NCI-H1436 treated with DMSO at 0.1 percent for 48 hours (cell line): ENCODE measurements around the gene JPT2.

Experiments used
- DNase-seq: peaks from one replicate; lab custom pipeline; 2025; lab: John Stamatoyannopoulos, UW

Gene JPT2

DNA sequence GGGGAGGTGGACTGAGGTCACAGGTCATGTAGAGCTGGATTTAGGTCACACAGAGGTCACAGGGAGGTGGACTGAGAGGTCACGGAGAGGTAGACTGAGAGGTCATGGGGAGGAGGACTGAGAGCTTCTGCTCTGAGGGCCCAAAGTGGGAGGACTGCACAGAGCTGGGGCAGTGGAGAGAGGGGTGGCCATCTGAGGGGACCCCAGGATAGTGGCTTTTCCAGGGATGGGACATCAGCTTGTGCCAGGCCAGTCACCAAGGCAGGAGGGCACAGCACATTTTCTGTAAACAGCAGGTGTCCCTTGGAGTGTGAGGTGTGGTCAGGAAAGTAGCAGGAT, 26.1 kb upstream of the JPT2 start:
- no peak for DNase-seq

- DNase-seq: no peak
These were observed 25.1 kb upstream of the JPT2 start for GRCh38 chr16:1653023-1653422.

DNA sequence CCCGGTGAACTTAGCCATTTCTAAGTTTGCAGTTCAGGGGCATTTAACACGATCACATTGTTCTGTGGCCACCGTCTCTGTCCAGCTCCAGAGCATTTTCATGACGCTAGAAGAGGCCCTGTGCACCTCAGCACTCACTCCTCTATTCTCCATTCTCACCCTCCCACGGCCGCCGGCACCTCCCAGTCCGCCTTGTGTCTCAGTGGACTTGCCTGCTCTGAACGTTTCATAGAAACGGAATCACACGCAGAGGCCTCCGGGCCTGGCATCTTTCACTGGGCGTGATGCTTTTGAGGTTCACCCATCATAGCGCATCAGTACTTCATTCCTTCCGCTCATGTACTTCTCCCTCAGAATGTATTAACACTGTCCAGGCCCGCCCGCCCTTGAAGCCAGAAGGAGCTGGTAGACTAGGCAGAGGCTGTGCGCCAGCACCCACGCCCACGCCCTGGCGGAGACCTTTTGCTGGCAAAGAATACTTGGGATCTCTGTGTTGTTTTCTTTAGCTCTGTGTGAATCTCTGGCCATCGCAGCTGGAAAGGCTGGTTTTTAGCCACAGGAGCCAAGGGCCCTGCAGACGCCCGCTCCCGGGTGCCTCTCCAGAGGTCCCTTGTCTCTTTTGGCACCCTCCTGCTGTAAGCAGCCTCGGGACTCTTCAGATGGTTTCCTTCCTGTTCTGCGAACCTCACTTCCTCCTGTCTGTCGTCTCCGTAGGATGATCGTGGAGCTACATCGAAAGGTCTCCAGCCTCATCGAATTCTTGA, 23.4 kb upstream of the JPT2 start:
- DNase-seq: no peak

- DNase-seq: no peak
These were observed 22.7 kb upstream of the JPT2 start for GRCh38 chr16:1655269-1655807.

DNA sequence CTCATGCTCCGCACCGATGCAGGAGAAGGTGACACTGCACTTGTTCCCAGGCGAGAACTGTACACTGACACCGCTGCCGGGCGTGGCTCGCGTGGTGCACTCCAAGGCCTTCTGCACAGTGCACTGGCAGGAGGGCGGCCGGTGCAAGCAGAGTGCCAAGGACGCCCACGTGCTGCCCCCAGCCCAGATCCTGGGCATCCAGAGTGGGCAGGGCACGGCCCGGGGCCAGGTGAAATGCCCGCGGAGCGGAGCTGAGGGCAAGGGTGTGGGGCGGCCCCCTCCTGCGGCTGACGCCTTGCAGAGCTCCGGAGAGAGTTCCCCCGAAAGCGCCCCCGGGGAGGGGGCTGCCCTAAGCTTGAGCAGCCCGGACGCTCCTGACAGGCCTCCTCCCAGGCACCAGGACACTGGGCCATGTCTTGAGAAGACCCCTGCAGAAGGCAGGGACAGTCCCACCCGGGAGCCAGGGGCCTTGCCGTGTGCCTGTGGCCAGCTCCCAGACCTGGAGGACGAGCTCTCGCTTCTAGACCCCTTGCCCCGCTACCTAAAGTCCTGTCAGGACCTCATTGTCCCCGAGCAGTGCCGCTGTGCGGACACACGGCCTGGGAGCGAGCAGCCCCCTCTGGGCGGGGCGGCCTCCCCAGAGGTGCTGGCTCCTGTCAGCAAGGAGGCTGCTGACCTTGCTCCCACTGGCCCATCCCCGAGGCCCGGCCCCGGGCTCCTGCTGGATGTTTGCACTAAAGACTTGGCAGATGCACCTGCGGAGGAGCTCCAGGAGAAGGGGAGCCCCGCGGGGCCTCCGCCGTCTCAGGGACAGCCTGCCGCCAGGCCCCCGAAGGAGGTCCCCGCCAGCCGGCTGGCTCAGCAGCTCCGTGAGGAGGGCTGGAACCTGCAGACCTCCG, 21.9 kb upstream of the JPT2 start:
- DNase-seq: no peak

DNA sequence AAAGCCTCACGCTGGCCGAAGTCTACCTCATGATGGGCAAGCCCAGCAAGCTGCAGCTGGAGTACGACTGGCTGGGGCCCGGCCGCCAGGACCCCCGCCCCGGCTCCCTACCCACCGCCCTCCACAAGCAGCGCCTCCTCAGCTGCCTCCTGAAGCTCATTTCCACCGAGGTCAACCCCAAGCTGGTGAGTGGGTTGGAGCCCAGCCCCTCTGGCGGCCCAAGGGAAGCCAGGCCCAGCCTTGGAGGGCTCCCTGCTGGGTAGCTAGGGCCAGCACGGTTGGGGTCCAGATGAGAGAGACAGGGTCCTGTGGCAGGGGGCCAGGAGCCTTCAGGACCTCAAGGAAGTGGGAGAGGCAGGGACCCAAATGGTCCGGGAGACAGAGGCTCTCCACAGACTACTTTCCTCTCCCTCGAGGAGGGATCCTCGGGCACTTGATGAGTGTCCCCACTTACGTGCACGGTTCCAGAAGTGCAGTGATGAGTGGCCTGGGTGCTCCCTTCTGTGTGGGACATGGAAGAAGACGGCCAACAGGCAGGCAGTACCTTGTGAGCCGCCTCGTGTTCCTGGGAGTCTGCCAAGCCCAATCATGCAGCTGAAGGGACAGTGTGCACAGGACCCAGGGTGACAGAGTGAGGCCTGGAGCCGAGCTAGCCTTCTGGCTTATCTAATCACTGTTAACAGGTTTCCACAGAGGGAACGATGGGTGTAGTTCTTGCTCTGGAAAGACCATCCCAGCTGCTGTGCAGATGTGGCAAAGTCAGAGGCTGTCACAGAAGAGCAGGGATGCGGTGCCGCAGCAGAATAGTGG, 21.1 kb upstream of the JPT2 start:
- DNase-seq: no peak

GRCh38 chr16:1657841-1658240, 20.2 kb upstream of the JPT2 start:
- DNase-seq: no peak

DNA sequence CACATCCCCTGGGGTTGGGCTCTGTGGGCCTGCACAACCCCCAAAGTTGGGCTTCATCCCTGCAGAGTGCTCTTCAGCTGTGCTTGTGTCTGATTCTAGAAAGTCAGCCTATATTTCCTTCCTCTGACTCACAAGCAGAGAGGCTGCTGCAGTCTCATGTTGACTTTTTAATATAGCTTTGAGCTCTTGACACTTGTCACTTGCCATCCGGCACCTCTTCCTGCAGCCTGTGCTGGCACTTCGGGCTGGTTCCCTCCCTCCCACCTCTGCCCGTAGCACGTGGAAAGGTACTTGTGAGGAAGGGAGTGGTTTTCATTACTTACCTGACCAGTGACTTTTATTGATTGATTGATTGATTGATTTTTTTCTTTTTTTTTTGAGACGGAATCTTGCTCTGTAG, 19.0 kb upstream of the JPT2 start:
- no peak for DNase-seq

- DNase-seq: no peak
These were observed 16.3 kb upstream of the JPT2 start for GRCh38 chr16:1661826-1662225.

- DNase-seq: no peak
These were observed 15.5 kb upstream of the JPT2 start for GRCh38 chr16:1662543-1662942.

- DNase-seq: no peak
These were observed 12.2 kb upstream of the JPT2 start for GRCh38 chr16:1665829-1666228.

GRCh38 chr16:1666316-1666715, 11.8 kb upstream of the JPT2 start:
- DNase-seq: no peak

DNA sequence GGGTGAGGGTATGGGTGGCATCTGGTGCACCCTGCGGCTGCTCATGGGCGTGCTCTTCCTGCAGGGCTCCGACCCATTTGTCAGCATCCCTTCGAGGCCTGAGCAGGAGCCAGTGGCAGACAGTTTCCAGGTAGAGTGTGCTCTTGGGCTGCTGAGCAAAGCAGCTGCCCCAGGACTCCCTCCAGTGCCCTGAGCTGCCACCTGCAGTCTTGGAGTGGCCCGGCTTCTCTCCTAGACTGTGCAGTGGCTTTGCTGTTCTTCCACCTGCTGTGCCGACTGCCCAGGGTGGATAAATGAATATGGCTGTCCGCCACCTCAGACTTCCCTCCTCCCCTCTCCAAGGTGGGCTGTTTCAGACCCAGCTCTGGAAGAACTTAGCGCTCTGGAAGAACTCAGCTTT, 10.8 kb upstream of the JPT2 start:
- DNase-seq: no peak

- DNase-seq: no peak
These were observed 10.2 kb upstream of the JPT2 start for GRCh38 chr16:1667916-1668315.

DNA sequence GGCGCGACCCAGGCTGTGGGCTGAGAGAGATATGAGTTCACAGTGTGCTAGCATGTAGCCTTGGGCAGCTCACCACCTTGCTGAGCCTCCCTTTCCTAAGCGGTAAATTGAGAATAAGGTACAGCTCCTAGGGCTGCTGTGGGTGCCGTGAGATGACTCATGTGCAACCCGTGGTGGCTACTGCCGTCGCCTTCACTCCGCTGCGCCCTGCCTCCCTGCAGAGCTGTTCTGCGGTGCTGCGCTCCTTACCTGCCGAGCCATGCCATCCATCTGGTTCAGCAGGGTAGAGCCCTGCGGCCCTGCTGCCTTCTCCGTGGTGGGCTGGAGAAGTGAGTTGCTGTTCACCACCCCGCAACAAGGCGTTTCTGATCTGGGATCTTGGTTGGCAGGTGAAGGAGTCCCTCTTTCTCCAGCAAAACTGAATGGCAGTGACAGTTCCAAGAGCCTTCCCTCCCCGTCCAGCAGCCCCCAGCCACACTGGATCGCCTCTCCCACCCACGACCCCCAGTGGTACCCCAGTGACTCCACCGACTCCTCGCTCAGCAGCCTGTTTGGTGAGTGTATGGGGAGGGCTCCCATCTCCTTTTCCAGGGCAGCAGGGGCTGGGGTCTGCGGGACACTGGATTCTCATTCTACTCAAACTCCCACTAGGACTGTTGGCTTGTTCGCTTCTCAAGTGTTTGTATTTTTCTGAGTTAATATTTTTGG, 9.3 kb upstream of the JPT2 start:
- no peak for DNase-seq

GRCh38 chr16:1669698-1670097, 8.4 kb upstream of the JPT2 start:
- DNase-seq: no peak

DNA sequence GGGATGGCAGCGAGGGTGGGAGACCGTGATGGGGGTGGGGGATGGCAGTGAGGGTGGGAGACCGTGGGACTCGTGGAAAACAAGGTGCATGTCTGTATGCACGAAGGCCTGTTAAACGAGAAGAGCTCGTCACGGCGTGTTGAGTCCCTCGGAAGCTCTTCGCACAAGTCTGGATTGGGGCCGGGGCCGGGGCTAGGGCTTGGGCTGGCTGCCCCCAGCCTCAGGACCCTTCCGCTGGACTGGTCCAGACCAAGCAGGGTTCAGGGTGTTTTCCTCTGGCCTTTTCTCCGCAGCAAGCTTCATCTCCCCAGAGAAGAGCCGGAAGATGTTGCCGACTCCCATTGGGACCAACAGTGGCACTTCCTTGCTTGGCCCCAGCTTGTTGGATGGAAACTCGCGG, 7.7 kb upstream of the JPT2 start:
- no peak for DNase-seq

DNA sequence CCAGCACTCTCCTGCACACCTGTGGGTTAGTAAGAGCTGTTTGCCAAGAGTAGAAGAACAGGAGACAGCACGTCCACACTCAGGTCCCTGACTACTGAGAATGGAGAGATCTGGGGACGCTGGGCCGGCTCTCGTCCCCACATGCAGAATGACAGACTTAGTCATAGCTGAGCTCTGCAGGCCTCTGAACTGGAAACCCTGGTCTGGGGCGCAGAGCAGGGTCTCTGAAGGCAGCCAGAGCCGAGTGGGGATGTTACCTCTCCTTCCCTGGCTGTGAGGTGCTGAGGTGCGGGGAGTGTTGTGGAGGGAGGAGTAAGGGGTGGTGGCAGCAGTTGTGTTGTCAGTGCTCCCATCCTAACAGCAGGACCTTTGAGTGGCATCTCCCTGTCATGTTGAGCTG, 7.2 kb upstream of the JPT2 start:
- DNase-seq: no peak

GRCh38 chr16:1673424-1674151, 4.5 kb upstream of the JPT2 start:
- no peak for DNase-seq

GRCh38 chr16:1674306-1674705, 3.8 kb upstream of the JPT2 start:
- no peak for DNase-seq
